Left hindlimb (tissue), 1 donor: ENCODE results near the gene SH3YL1.
A peak's percentile ranks its signal among the peaks of the same experiment; 100 is the strongest.

Experiments
- DNase-seq: peaks from one replicate; pipeline ENCODE4 v3.0.0-alpha.2; 2018

SH3YL1 gene

GRCh38 chr2:263774-264492, at the start of gene SH3YL1:
SH3YL1 (minus strand) TSS chr2:264032; CDS start chr2:263984, 48 bp downstream.
- peak; percentile 44 for DNase-seq

GRCh38 chr2:310994-311393, 47.2 kb upstream of the SH3YL1 start:
- DNase-seq = no peak

- no peak for DNase-seq
Observed at GRCh38 chr2:309954-310510, 46.2 kb upstream of the SH3YL1 start.

- DNase-seq = no peak
Observed at GRCh38 chr2:309148-309953, 45.5 kb upstream of the SH3YL1 start.

- DNase-seq = no peak
Observed at GRCh38 chr2:305366-305765, 41.5 kb upstream of the SH3YL1 start.

GRCh38 chr2:296354-296753, 32.5 kb upstream of the SH3YL1 start:
- no peak for DNase-seq

GRCh38 chr2:295090-295489, 31.3 kb upstream of the SH3YL1 start:
- no peak for DNase-seq

- DNase-seq = peak; percentile 84
Observed at GRCh38 chr2:290090-290722, 26.4 kb upstream of the SH3YL1 start.

- peak; percentile 35 for DNase-seq
Observed at GRCh38 chr2:289362-290089, 25.7 kb upstream of the SH3YL1 start.

- no peak for DNase-seq
Observed at GRCh38 chr2:288758-289361, 25.0 kb upstream of the SH3YL1 start.

- DNase-seq = peak; percentile 48
Observed at GRCh38 chr2:287911-288757, 24.3 kb upstream of the SH3YL1 start, which contains the start of gene ALKAL2. ALKAL2 (minus strand) TSS chr2:288091; CDS start chr2:287835, 256 bp downstream.

GRCh38 chr2:287471-287885, 23.6 kb upstream of the SH3YL1 start:
- peak; percentile 54 for DNase-seq

GRCh38 chr2:286774-287392, 23.1 kb upstream of the SH3YL1 start:
- DNase-seq = no peak

GRCh38 chr2:286035-286434, 22.2 kb upstream of the SH3YL1 start:
- DNase-seq = no peak

GRCh38 chr2:285531-285930, 21.7 kb upstream of the SH3YL1 start:
- DNase-seq = no peak

GRCh38 chr2:284896-285492, 21.2 kb upstream of the SH3YL1 start:
- no peak for DNase-seq

GRCh38 chr2:283996-284794, 20.4 kb upstream of the SH3YL1 start:
- DNase-seq = no peak

GRCh38 chr2:282371-283263, 18.8 kb upstream of the SH3YL1 start:
- DNase-seq = no peak
